Body of pancreas (tissue), 4 donors: Measurements from ENCODE around the gene TNFAIP8L1.
A peak's percentile ranks its signal among the peaks of the same experiment; 100 is the strongest.

Experiments
- CTCF ChIP-seq, 7 experiments: fragments of 450-650 bp in 4 of 7; fragments of 200-600 bp in 3 of 7; sonication (generic) in 3 of 7; IDR thresholded peaks; one replicate each; pipeline ENCODE4 v1.5.1; 2016 to 2019; ENCODE audit warnings: antibody characterized with exemption in 7 of 7
- POLR2A ChIP-seq, 3 donors: fragments of 450-650 bp; IDR thresholded peaks; one replicate each; pipeline ENCODE4 v1.6.1; 2016; ENCODE audit warnings: antibody characterized with exemption in 3 of 3, mild to moderate bottlenecking in 2 of 3

- TF ChIP-seq POLR2A (IDR thresholded peaks at IDR 0.05) (no peak), CTCF (IDR thresholded peaks at IDR 0.05) (peak in 6 of 7 experiments; percentile 19 to 44 (median 34))
Observed at GRCh38 chr19:4676955-4677731, 37.8 kb downstream of the TNFAIP8L1 start.
